ENCODE results near the gene TTN. TPM values are rescaled to one million over a fixed set of nuclear protein-coding genes. Genes with fewer than 3 reads are reported as not detected.

The TTN gene
- total and polyA plus RNA-seq, 2 donors (not counting 1 experiment from before 2014, with no cell fraction given): 0.14 to 0.33 TPM

- H2AFZ ChIP-seq (ENCODE audit: low read length): no peak overlapping the region
- no peaks in the 10 kb centered on the region for H4K20me1 ChIP-seq (ENCODE audit: control insufficient read depth, extremely low read depth, insufficient read depth, low read length)
- TF ChIP-seq CTCF (conservative IDR thresholded peaks at IDR 0.05 in 1 of 2, IDR thresholded peaks at IDR 0.05 in 1 of 2; ENCODE audit: low read depth in 1 of 2, low read length in 2 of 2): no peak
- no peak for TF ChIP-seq EZH2 (IDR thresholded peaks at IDR 0.05; ENCODE audit: low read length, missing control alignments)
These were observed 322.8 kb downstream of the TTN start for GRCh38 chr2:178484245-178485041.

GRCh38 chr2:178482437-178482836, 324.8 kb downstream of the TTN start:
- H3K36me3 ChIP-seq (ENCODE audit: control insufficient read depth, insufficient read depth, low read length): no peaks in the 10 kb centered on the region
- H3K79me2 ChIP-seq (ENCODE audit: control insufficient read depth, insufficient read depth, low read length): peaks cover 37% of the 10 kb centered on the region
- no peak overlapping the region for H3K27ac ChIP-seq (ENCODE audit: insufficient read depth, low read length)
- peak overlapping the region; percentile 21 for H3K4me2 ChIP-seq (ENCODE audit: extremely low read depth, insufficient read depth, low read length)
- H3K4me1 ChIP-seq (ENCODE audit: control insufficient read depth, extremely low read depth, insufficient read depth, low read length): peaks cover 2% of the 10 kb centered on the region
- no peaks in the 10 kb centered on the region for H3K27me3 ChIP-seq (ENCODE audit: control insufficient read depth, insufficient read depth, low read length)
- no peaks in the 10 kb centered on the region for H4K20me1 ChIP-seq (ENCODE audit: control insufficient read depth, extremely low read depth, insufficient read depth, low read length)
- no peak overlapping the region for H2AFZ ChIP-seq (ENCODE audit: low read length)
- TF ChIP-seq EZH2 (IDR thresholded peaks at IDR 0.05; ENCODE audit: low read length, missing control alignments) (no peak), CTCF (conservative IDR thresholded peaks at IDR 0.05 in 1 of 2, IDR thresholded peaks at IDR 0.05 in 1 of 2; ENCODE audit: low read depth in 1 of 2, low read length in 2 of 2) (no peak)
- peak overlapping the region in 2 of 4 experiments; percentile 77 to 89 for H3K4me3 ChIP-seq (replicated peaks in 1 of 4; ENCODE audit: control extremely low read depth in 1 of 4, insufficient read depth in 1 of 4, low read depth in 3 of 4, low read length in 4 of 4)
- no peak overlapping the region for H3K9ac ChIP-seq (ENCODE audit: insufficient read depth, low read length)
- DNase-seq (ENCODE audit: low read depth in 2 of 2): no peak
- H3K9me3 ChIP-seq (ENCODE audit: control insufficient read depth, insufficient read depth, low read depth, low read length): no peaks in the 10 kb centered on the region

More at GRCh38 chr2:178484245-178485041, 322.8 kb downstream of the TTN start:
- Histone ChIP-seq H3K4me1 (ENCODE audit: control insufficient read depth, extremely low read depth, insufficient read depth, low read length) (no peaks in the 10 kb centered on the region), H3K27ac (ENCODE audit: insufficient read depth, low read length) (no peak overlapping the region), H3K36me3 (ENCODE audit: control insufficient read depth, insufficient read depth, low read length) (no peaks in the 10 kb centered on the region), H3K9me3 (ENCODE audit: control insufficient read depth, insufficient read depth, low read depth, low read length) (no peaks in the 10 kb centered on the region), H3K4me3 (replicated peaks in 1 of 4; ENCODE audit: control extremely low read depth in 1 of 4, insufficient read depth in 1 of 4, low read depth in 3 of 4, low read length in 4 of 4) (no peak overlapping the region), H3K9ac (ENCODE audit: insufficient read depth, low read length) (no peak overlapping the region), H3K4me2 (ENCODE audit: extremely low read depth, insufficient read depth, low read length) (no peak overlapping the region), H3K27me3 (ENCODE audit: control insufficient read depth, insufficient read depth, low read length) (no peaks in the 10 kb centered on the region), H3K79me2 (ENCODE audit: control insufficient read depth, insufficient read depth, low read length) (peaks cover 32% of the 10 kb centered on the region)
- peak; percentile 43 to 49 for DNase-seq (ENCODE audit: low read depth in 2 of 2)

- Histone ChIP-seq H3K27ac (ENCODE audit: insufficient read depth, low read length) (peak within 1 kb of the TSS; percentile 94), H4K20me1 (ENCODE audit: control insufficient read depth, extremely low read depth, insufficient read depth, low read length) (no peaks in the 10 kb centered on the region), H3K9ac (ENCODE audit: insufficient read depth, low read length) (peak within 1 kb of the TSS; percentile 77), H3K36me3 (ENCODE audit: control insufficient read depth, insufficient read depth, low read length) (no peaks in the 10 kb centered on the region), H2AFZ (ENCODE audit: low read length) (peak within 1 kb of the TSS; percentile 18), H3K4me3 (replicated peaks in 1 of 4; ENCODE audit: control extremely low read depth in 1 of 4, insufficient read depth in 1 of 4, low read depth in 3 of 4, low read length in 4 of 4) (peak within 1 kb of the TSS; percentile 76 to 99 (median 88)), H3K79me2 (ENCODE audit: control insufficient read depth, insufficient read depth, low read length) (peaks cover 37% of the 10 kb centered on the region), H3K9me3 (ENCODE audit: control insufficient read depth, insufficient read depth, low read depth, low read length) (no peaks in the 10 kb centered on the region), H3K4me1 (ENCODE audit: control insufficient read depth, extremely low read depth, insufficient read depth, low read length) (peaks cover 2% of the 10 kb centered on the region), H3K27me3 (ENCODE audit: control insufficient read depth, insufficient read depth, low read length) (no peaks in the 10 kb centered on the region), H3K4me2 (ENCODE audit: extremely low read depth, insufficient read depth, low read length) (peak within 1 kb of the TSS; percentile 98)
- TF ChIP-seq EZH2 (IDR thresholded peaks at IDR 0.05; ENCODE audit: low read length, missing control alignments) (no peak), CTCF (conservative IDR thresholded peaks at IDR 0.05 in 1 of 2, IDR thresholded peaks at IDR 0.05 in 1 of 2; ENCODE audit: low read depth in 1 of 2, low read length in 2 of 2) (no peak)
- peak; percentile 95 to 96 for DNase-seq (ENCODE audit: low read depth in 2 of 2)
These were observed 326.7 kb downstream of the TTN start, which contains the start of gene PLEKHA3 for GRCh38 chr2:178480227-178481181. Gene PLEKHA3, plus strand, starts transcription at chr2:178480457. Its CDS starts 413 bp downstream, at chr2:178480870.

All from fibroblast of lung (primary cell).